ENCODE measurements around the gene INTS3. TPM values are rescaled to one million over a fixed set of nuclear protein-coding genes. Genes with fewer than 3 reads are reported as not detected.

The INTS3 gene
- total and polyA plus RNA-seq, 2 donors (not counting 1 experiment from before 2014, with no cell fraction given) = 31.4 to 37.3 TPM

DNA sequence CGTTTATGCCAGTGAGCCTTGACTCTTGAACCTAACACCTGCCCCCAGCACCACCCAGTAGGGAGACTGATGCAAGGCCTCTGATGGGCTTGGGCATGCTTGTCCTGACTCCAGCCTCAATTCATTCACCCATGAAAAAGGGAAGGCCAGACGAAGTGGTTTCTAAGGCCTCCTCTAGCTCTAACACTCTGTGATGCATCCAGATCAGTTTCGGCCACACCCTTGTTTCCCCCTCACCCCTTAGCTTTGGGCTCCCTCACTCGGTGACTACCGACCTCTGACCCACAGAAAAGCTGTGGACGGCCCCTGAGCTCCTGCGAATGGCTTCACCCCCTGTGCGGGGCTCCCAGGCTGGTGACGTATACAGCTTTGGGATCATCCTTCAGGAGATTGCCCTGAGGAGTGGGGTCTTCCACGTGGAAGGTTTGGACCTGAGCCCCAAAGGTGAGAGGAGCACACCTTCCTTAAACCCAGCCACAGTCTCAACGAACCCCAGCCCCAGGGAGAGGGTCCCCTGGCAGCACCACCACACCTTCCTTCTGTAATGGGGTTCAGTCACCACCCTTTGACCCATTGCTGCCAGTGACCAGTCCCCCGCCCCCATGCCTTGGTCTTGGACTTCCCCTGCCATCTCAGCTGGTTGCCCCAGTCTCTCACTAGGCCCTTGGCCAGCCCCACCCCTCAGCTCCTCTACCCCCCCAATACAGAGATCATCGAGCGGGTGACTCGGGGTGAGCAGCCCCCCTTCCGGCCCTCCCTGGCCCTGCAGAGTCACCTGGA, 40.3 kb upstream of the INTS3 start:
- no peak overlapping the region for H2AFZ ChIP-seq (ENCODE audit: low read length)
- TF ChIP-seq, protein P1, sequence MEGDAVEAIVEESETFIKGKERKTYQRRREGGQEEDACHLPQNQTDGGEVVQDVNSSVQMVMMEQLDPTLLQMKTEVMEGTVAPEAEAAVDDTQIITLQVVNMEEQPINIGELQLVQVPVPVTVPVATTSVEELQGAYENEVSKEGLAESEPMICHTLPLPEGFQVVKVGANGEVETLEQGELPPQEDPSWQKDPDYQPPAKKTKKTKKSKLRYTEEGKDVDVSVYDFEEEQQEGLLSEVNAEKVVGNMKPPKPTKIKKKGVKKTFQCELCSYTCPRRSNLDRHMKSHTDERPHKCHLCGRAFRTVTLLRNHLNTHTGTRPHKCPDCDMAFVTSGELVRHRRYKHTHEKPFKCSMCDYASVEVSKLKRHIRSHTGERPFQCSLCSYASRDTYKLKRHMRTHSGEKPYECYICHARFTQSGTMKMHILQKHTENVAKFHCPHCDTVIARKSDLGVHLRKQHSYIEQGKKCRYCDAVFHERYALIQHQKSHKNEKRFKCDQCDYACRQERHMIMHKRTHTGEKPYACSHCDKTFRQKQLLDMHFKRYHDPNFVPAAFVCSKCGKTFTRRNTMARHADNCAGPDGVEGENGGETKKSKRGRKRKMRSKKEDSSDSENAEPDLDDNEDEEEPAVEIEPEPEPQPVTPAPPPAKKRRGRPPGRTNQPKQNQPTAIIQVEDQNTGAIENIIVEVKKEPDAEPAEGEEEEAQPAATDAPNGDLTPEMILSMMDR (conservative IDR thresholded peaks at IDR 0.05 in 1 of 2, IDR thresholded peaks at IDR 0.05 in 1 of 2; ENCODE audit: low read depth in 1 of 2, low read length in 2 of 2) = no peak
- TF ChIP-seq EZH2 (IDR thresholded peaks at IDR 0.05; ENCODE audit: low read length, missing control alignments) = no peak
- peaks cover 2% of the 10 kb centered on the region for H3K4me1 ChIP-seq (ENCODE audit: control insufficient read depth, extremely low read depth, insufficient read depth, low read length)
- no peak for DNase-seq (ENCODE audit: low read depth in 2 of 2)
- no peaks in the 10 kb centered on the region for H3K79me2 ChIP-seq (ENCODE audit: control insufficient read depth, insufficient read depth, low read length)
- H3K9me3 ChIP-seq (ENCODE audit: control insufficient read depth, insufficient read depth, low read depth, low read length) = no peaks in the 10 kb centered on the region
- no peaks in the 10 kb centered on the region for H4K20me1 ChIP-seq (ENCODE audit: control insufficient read depth, extremely low read depth, insufficient read depth, low read length)
- H3K27me3 ChIP-seq (ENCODE audit: control insufficient read depth, insufficient read depth, low read length) = peaks cover 7% of the 10 kb centered on the region
- H3K36me3 ChIP-seq (ENCODE audit: control insufficient read depth, insufficient read depth, low read length) = no peaks in the 10 kb centered on the region
- H3K9ac ChIP-seq (ENCODE audit: insufficient read depth, low read length) = no peak overlapping the region
- no peak overlapping the region for H3K27ac ChIP-seq (ENCODE audit: insufficient read depth, low read length)
- no peak overlapping the region for H3K4me2 ChIP-seq (ENCODE audit: extremely low read depth, insufficient read depth, low read length)
- H3K4me3 ChIP-seq (replicated peaks in 1 of 4; ENCODE audit: control extremely low read depth in 1 of 4, insufficient read depth in 1 of 4, low read depth in 3 of 4, low read length in 4 of 4) = no peak overlapping the region

DNA sequence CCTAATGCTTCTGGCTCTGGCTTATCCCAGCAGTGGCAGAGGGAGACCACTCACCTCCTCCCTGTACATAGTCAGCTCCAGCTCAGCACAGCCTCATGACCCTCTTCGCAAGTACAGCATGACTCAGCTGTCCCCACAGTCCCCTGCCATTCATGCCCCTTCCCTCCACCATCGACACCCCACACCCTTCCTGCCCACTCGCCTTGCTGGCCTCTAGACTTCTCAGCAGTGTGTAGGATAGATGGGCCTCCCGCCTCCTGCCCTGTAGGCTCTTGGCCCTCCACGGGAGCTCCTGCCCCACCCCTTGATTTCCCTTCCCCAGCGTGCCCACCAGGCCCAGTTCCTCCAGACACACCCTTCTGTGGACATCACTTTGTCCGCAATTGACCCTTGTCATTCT, 39.6 kb upstream of the INTS3 start:
- H3K9ac ChIP-seq (ENCODE audit: insufficient read depth, low read length) = no peak overlapping the region
- H3K9me3 ChIP-seq (ENCODE audit: control insufficient read depth, insufficient read depth, low read depth, low read length) = no peaks in the 10 kb centered on the region
- TF ChIP-seq, protein P1 (conservative IDR thresholded peaks at IDR 0.05 in 1 of 2, IDR thresholded peaks at IDR 0.05 in 1 of 2; ENCODE audit: low read depth in 1 of 2, low read length in 2 of 2) = no peak
- TF ChIP-seq EZH2 (IDR thresholded peaks at IDR 0.05; ENCODE audit: low read length, missing control alignments) = no peak
- peaks cover 13% of the 10 kb centered on the region for H3K27me3 ChIP-seq (ENCODE audit: control insufficient read depth, insufficient read depth, low read length)
- H3K79me2 ChIP-seq (ENCODE audit: control insufficient read depth, insufficient read depth, low read length) = no peaks in the 10 kb centered on the region
- H3K27ac ChIP-seq (ENCODE audit: insufficient read depth, low read length) = no peak overlapping the region
- no peaks in the 10 kb centered on the region for H3K36me3 ChIP-seq (ENCODE audit: control insufficient read depth, insufficient read depth, low read length)
- no peak overlapping the region for H3K4me3 ChIP-seq (replicated peaks in 1 of 4; ENCODE audit: control extremely low read depth in 1 of 4, insufficient read depth in 1 of 4, low read depth in 3 of 4, low read length in 4 of 4)
- H2AFZ ChIP-seq (ENCODE audit: low read length) = no peak overlapping the region
- DNase-seq (ENCODE audit: low read depth in 2 of 2) = no peak
- peaks cover 2% of the 10 kb centered on the region for H3K4me1 ChIP-seq (ENCODE audit: control insufficient read depth, extremely low read depth, insufficient read depth, low read length)
- no peak overlapping the region for H3K4me2 ChIP-seq (ENCODE audit: extremely low read depth, insufficient read depth, low read length)
- H4K20me1 ChIP-seq (ENCODE audit: control insufficient read depth, extremely low read depth, insufficient read depth, low read length) = no peaks in the 10 kb centered on the region

DNA sequence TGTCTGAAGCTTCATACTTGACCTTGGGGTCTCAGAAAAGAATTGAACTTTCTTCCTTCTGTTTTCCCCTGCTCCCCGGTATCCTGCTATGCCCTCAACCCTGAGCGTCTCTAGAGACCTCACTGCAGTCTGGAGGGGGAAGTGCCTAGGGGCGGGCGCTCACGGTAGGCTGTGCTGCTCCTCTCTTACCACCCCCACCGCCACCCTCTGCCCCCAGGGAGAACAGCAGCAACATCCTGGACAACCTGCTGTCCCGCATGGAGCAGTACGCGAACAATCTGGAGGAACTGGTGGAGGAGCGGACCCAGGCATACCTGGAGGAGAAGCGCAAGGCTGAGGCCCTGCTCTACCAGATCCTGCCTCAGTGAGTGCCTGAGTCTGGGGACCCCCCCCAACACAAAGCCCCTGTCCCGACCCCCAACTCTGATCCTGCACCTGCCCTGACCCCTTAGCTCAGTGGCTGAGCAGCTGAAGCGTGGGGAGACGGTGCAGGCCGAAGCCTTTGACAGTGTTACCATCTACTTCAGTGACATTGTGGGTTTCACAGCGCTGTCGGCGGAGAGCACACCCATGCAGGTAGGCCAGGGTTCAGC, 39.0 kb upstream of the INTS3 start:
- DNase-seq (ENCODE audit: low read depth in 2 of 2) = no peak
- peaks cover 2% of the 10 kb centered on the region for H3K4me1 ChIP-seq (ENCODE audit: control insufficient read depth, extremely low read depth, insufficient read depth, low read length)
- TF ChIP-seq, protein P1 (conservative IDR thresholded peaks at IDR 0.05 in 1 of 2, IDR thresholded peaks at IDR 0.05 in 1 of 2; ENCODE audit: low read depth in 1 of 2, low read length in 2 of 2) = no peak
- no peak for TF ChIP-seq EZH2 (IDR thresholded peaks at IDR 0.05; ENCODE audit: low read length, missing control alignments)
- no peak overlapping the region for H3K27ac ChIP-seq (ENCODE audit: insufficient read depth, low read length)
- no peak overlapping the region for H3K4me2 ChIP-seq (ENCODE audit: extremely low read depth, insufficient read depth, low read length)
- H3K9ac ChIP-seq (ENCODE audit: insufficient read depth, low read length) = no peak overlapping the region
- no peaks in the 10 kb centered on the region for H3K79me2 ChIP-seq (ENCODE audit: control insufficient read depth, insufficient read depth, low read length)
- H3K27me3 ChIP-seq (ENCODE audit: control insufficient read depth, insufficient read depth, low read length) = peaks cover 9% of the 10 kb centered on the region
- H3K36me3 ChIP-seq (ENCODE audit: control insufficient read depth, insufficient read depth, low read length) = no peaks in the 10 kb centered on the region
- no peaks in the 10 kb centered on the region for H4K20me1 ChIP-seq (ENCODE audit: control insufficient read depth, extremely low read depth, insufficient read depth, low read length)
- no peaks in the 10 kb centered on the region for H3K9me3 ChIP-seq (ENCODE audit: control insufficient read depth, insufficient read depth, low read depth, low read length)
- H3K4me3 ChIP-seq (replicated peaks in 1 of 4; ENCODE audit: control extremely low read depth in 1 of 4, insufficient read depth in 1 of 4, low read depth in 3 of 4, low read length in 4 of 4) = no peak overlapping the region
- H2AFZ ChIP-seq (ENCODE audit: low read length) = no peak overlapping the region
